ENCODE data around the gene ABCC11.

DNA sequence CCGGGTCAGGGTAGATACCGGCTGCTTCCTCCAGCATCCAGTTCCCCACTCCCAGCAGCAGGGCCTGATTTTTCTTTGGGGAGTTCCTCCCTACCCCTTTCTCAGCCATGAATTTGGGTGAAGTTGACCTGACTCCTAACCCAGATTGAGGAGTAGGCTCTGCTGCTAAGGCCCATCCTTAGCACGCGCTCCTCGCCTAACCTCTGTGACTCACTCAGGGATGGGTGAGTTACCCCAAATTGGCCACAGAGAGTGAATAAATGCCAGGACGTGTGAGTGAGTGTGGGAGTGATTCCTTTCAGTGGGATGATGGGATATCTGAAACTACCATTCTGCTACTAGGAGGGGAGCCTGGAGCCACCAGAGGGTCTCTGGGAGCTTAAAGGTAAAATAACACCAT, 62.7 kb downstream of the ABCC11 start:
- TF ChIP-seq EZH2phosphoT487 (IDR thresholded peaks at IDR 0.05; ENCODE audit: low read depth), result no peak
- TF ChIP-seq, protein P1, sequence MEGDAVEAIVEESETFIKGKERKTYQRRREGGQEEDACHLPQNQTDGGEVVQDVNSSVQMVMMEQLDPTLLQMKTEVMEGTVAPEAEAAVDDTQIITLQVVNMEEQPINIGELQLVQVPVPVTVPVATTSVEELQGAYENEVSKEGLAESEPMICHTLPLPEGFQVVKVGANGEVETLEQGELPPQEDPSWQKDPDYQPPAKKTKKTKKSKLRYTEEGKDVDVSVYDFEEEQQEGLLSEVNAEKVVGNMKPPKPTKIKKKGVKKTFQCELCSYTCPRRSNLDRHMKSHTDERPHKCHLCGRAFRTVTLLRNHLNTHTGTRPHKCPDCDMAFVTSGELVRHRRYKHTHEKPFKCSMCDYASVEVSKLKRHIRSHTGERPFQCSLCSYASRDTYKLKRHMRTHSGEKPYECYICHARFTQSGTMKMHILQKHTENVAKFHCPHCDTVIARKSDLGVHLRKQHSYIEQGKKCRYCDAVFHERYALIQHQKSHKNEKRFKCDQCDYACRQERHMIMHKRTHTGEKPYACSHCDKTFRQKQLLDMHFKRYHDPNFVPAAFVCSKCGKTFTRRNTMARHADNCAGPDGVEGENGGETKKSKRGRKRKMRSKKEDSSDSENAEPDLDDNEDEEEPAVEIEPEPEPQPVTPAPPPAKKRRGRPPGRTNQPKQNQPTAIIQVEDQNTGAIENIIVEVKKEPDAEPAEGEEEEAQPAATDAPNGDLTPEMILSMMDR (IDR thresholded peaks at IDR 0.05; ENCODE audit: low read depth, low read length), result no peak

Data from OCI-LY3 (cell line).